ENCODE results near the gene SNX11. TPM values are rescaled to one million over a fixed set of nuclear protein-coding genes. Genes with fewer than 3 reads are reported as not detected.

Gene SNX11
- total and polyA plus RNA-seq, 2 of the 8 experiments (the other 6 are each of a cell fraction or from before 2014, with no cell fraction given), result 21.1 to 21.4 TPM

DNA sequence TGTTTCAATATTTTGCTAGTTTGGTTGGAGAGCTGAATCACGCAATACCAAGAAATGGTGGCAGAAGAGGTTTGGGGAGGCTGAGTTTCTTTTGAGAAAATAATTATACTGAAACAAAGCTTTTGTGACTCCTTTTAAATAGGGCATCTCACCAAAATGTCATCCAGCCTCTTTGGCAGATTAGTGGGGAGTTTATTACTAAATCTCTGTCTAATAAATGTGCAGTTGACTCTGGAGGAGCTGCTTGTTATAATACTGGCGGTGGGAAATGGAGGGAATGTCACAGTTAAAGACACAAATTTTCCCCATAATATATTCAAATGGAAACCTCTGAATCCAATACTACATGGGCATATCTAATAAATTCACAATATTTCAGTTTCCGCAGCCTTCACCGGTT lies 44.7 kb downstream of the SNX11 start:
- no peak for FAIRE-seq
- Histone ChIP-seq H4K5ac (ENCODE audit: insufficient read length, low read depth, low read length) (no peak overlapping the region), H2BK15ac (ENCODE audit: low read length) (no peak overlapping the region), H3K14ac (ENCODE audit: insufficient read length) (no peak overlapping the region), H2BK20ac (ENCODE audit: low read length) (no peak overlapping the region), H4K8ac (ENCODE audit: extremely low read depth, insufficient read depth, low read length) (no peak overlapping the region), H3K4me3 (ENCODE audit: extremely low read depth in 1 of 4, insufficient read depth in 2 of 4, low read depth in 3 of 4, low read length in 4 of 4) (no peak overlapping the region), H3K23ac (ENCODE audit: insufficient read length) (no peak overlapping the region), H3K56ac (replicated peaks; ENCODE audit: insufficient read length, low read depth, low read length) (no peak overlapping the region), H2BK120ac (replicated peaks; ENCODE audit: low read depth, low read length) (no peak overlapping the region), H3K18ac (ENCODE audit: extremely low read depth, low read length) (no peak overlapping the region), H3K27ac (ENCODE audit: low read depth, low read length) (no peak overlapping the region), H3K4me2 (ENCODE audit: insufficient read depth in 1 of 2, low read depth in 2 of 2, low read length in 2 of 2) (no peak overlapping the region), H3K9me3 (ENCODE audit: insufficient read depth in 2 of 2, low read depth in 1 of 2, low read length in 1 of 2) (no peaks in the 10 kb centered on the region), H2BK12ac (ENCODE audit: low read depth, low read length) (no peak overlapping the region), H3K36me3 (ENCODE audit: control insufficient read depth in 2 of 4, insufficient read depth in 4 of 4, low read length in 3 of 4) (no peaks in the 10 kb centered on the region), H4K91ac (replicated peaks; ENCODE audit: insufficient read length, low read length) (no peak overlapping the region), H3K23me2 (ENCODE audit: low read depth, low read length) (no peaks in the 10 kb centered on the region), H3K9ac (replicated peaks in 1 of 4; ENCODE audit: extremely low read depth in 1 of 4, low read depth in 3 of 4, low read length in 3 of 4) (no peak overlapping the region), H2AFZ (ENCODE audit: low read length) (no peak overlapping the region), H2AK5ac (ENCODE audit: low read depth, low read length) (no peak overlapping the region), H3K79me2 (ENCODE audit: control insufficient read depth in 1 of 2, insufficient read depth in 2 of 2, low read length in 2 of 2) (no peaks in the 10 kb centered on the region), H4K20me1 (replicated peaks in 1 of 2; ENCODE audit: control insufficient read depth in 1 of 2, insufficient read depth in 2 of 2, low read length in 2 of 2) (peaks cover 0 to 2% of the 10 kb centered on the region in 2 experiments), H3K79me1 (ENCODE audit: low read depth, low read length) (no peaks in the 10 kb centered on the region), H2BK5ac (ENCODE audit: low read depth, low read length) (no peak overlapping the region), H3K4ac (replicated peaks; ENCODE audit: insufficient read length, low read depth, low read length) (no peak overlapping the region), H3K27me3 (replicated peaks in 1 of 4; ENCODE audit: control insufficient read depth in 3 of 4, extremely low read depth in 1 of 4, insufficient read depth in 3 of 4, low read length in 3 of 4) (peaks cover 0 to 6% (median 0%) of the 10 kb centered on the region in 4 experiments; a peak in 2 of 7 replicates), H3K4me1 (replicated peaks in 1 of 4; ENCODE audit: control insufficient read depth in 3 of 4, insufficient read depth in 4 of 4, low read length in 3 of 4) (peaks cover 0 to 12% (median 8%) of the 10 kb centered on the region in 4 experiments; a peak in 2 of 7 replicates)
- TF ChIP-seq POLR2AphosphoS5 (IDR thresholded peaks at IDR 0.05; ENCODE audit: low read depth, low read length) (no peak), YY1 (IDR thresholded peaks at IDR 0.05; ENCODE audit: low read depth, low read length) (no peak), SUZ12 (IDR thresholded peaks at IDR 0.05; ENCODE audit: low read length) (no peak), PHF8 (conservative IDR thresholded peaks at IDR 0.05; ENCODE audit: low read depth, low read length) (no peak), GTF2F1 (IDR thresholded peaks at IDR 0.05; ENCODE audit: borderline replicate concordance, low read depth, low read length) (no peak), SAP30 (IDR thresholded peaks at IDR 0.05; ENCODE audit: insufficient read depth, insufficient replicate concordance, low read length) (no peak), GABPA (IDR thresholded peaks at IDR 0.05; ENCODE audit: borderline replicate concordance, insufficient read depth, low read length) (no peak), BACH1 (IDR thresholded peaks at IDR 0.05; ENCODE audit: low read length) (no peak), JUN (IDR thresholded peaks at IDR 0.05; ENCODE audit: low read depth, low read length) (no peak), EP300 (IDR thresholded peaks at IDR 0.05; ENCODE audit: borderline replicate concordance in 1 of 2, low read depth in 2 of 2, low read length in 2 of 2) (no peak), TBP (IDR thresholded peaks at IDR 0.05; ENCODE audit: low read depth, low read length) (no peak), POLR2A (IDR thresholded peaks at IDR 0.05; ENCODE audit: control extremely low read depth in 1 of 2, low read depth in 2 of 2, low read length in 2 of 2) (no peak)
- no peak for DNase-seq (ENCODE audit: low read depth in 1 of 2, low spot score in 2 of 2)
- WGBS, 2 experiments (ENCODE audit: extremely low coverage in 1 of 2, insufficient coverage in 1 of 2, insufficient read length in 1 of 2, insufficient replicate concordance in 2 of 2, low coverage in 1 of 2, low lambda C conversion rate in 2 of 2, missing lambda C conversion rate in 1 of 2), result 66% methylated on average over 4 of the region's 4 CpGs; no CpG with 5 or more reads in 1 of the 2 experiments
- CTCF ChIA-PET (ENCODE audit: partially characterized antibody), result interaction anchor here (0.6 to 1.4 kb wide), 12 partner anchors 10 to 1709 kb away, joined by 3 to 5 read pairs (median 3); no protein-coding TSS in a partner anchor
- POLR2A ChIA-PET (ENCODE audit: partially characterized antibody), result no interaction called here
